T1000 (cell line): ENCODE data around the gene SCNN1A.

Experiments
- DNase-seq: peaks from one replicate; lab custom pipeline; 2025; ENCODE audit warnings: mixed read lengths; lab: John Stamatoyannopoulos, UW

SCNN1A gene

DNA sequence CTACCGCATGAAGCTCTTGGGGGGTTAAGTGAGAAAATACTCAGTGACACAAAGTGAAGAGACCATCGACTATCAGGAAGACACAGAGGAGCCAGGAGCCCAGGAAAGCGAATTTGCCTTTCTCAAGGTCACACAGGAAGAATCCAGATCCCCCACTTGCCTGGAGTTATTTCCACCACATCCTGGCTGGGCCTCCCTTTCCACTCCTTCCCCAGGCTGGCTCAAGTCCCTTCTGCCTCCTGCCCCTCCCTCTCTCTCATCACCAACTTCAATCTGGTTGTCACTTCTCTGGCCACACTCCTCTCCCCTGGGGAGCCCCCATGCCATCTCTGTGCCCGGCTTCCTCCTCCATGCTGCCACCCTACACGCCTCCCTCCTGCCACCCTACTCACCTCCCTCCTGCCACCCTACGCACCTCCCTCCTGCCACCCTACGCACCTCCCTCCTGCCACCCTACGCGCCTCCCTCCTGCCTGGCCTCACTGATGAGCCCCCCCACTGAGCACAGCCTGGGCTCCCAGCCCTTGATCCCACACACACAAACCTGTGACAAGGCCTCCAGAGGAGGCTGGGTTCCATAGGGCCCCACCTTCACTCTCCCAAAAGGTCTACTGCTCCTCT lies 6.3 kb downstream of the SCNN1A start:
- no peak for DNase-seq

DNA sequence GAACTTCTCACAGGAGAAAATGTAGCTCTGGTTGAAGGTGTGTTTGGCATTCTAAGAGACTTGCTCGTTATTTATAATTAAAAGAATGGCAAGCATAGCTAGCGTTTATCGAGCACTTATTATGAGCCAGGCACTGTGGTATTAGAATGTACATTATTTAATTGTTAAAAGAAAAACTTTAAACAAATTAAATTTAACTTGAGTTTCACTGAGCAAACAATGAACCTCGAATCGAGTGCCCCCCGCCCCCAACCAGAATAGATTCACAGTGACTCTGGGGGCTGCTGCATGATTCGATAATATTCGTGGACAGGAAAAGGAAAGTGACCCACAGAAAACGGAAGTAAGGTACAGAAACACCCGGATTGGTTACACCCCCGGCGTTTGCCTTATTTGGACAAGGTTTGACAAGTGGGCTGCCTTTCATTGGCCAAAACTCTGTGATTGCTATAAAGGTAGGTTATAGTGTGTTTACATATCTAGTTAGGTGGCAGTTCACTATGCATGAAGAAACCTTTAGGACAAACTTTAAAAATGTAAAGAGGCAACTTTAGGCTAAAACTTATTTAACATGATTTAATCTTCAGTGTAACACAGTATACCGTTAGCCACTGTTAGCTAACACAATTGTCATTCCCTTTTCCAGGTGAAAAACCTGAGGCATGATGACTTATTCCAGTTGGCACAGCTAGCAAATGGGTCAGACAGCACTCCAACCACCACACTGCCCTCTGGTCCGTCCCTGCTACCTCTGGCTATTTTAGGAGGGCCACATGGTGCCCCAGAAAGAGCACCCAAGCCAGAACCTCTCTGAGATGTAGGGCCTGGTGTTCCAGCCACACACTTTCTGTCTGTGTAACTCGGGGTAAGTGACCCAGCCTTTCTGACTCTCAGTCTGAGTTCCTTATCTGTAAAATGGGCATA lies 7.1 kb downstream of the SCNN1A start:
- DNase-seq = no peak

DNA sequence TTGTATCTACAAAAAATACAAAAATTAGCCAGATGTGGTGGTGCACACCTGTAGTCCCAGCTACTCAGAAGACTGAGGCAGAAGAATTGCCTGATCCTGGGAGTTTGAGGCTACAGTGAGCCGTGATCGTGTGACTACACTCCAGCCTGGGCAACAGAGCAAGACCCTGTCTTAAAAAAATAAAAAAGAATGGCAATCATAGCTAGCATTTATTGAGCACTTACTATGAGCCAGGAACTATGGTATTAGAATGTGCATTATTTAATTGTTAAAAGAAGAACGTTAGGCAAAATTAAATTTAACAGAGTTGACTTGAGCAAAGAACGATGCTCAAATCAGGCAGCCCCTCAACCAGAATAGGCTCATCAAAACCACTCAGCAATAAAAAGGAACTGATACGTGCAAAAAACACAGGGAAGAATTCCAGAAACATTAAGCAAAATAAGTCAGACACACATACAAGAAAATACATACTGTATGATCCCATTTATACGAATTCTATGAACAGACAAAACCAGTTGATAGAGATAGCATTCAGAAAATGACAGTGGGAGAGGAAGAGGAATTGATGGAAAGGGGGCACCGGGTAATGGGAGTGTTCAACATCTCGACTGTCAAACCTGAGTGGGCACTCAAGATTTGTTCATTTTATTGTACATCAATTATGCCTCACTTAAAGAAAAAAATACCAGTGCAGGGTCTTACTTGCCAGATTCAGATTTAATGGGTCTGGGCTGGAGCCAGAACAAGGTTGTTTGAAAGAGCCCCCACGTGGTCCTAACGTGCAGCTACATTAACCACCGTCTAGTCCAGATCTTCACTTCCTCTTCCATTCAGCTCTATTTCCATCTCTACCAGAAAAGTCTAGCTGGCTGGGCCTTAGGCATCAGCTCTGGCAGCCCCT lies 8.0 kb downstream of the SCNN1A start:
- DNase-seq = no peak

DNA sequence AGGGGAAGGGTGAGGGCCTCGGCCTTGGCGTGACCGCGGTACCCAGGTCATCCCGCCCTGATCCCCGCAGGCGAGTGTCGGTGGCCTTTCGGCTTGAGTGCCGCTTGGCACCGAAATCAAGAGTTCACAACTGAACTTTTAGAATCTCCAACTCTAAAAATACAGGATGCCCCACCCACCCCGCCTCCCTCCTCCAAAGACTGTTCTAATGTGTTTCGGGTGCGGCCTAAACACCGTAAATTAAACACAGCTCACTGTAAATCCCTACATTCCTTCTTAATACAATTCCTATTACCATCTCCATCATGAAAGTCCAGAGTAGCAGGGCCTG lies 11.4 kb downstream of the SCNN1A start:
- no peak for DNase-seq

DNA sequence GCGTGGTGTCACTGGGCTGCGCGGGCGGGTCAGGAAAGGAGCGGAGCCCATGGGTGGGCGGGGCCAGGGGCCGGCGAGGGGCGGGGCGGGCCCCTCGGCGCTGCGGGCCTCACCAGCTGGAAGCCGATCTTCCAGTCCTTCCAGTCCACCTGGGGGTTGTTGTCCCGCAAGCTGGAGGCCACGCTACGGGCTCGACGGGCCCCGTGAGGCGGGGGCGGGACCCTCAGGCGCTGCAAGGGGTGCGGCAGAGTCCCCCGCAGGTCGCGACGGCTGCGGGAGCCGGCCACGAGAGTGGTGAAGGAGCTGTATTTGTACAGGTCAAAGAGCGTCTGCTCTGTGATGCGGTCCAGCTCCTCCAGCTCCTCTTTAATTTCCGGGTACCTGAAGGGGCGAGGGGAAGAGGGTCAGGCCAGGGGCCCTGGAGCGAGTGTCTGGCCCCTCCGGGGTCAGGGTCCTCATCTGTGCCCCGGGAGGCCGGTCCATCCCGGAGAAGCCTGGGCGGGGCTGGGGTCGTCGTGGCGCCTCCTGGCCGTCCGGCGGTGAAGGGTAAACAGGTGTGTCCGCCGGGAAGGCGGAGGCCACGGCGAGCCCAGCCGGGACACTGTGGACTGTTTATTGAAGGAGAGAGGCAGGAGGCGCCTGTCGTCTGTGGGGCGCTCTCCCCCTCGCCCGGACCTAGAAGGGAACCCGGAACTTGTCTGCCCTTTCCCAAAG lies 11.9 kb downstream of the SCNN1A start:
- peak; percentile 33 for DNase-seq

DNA sequence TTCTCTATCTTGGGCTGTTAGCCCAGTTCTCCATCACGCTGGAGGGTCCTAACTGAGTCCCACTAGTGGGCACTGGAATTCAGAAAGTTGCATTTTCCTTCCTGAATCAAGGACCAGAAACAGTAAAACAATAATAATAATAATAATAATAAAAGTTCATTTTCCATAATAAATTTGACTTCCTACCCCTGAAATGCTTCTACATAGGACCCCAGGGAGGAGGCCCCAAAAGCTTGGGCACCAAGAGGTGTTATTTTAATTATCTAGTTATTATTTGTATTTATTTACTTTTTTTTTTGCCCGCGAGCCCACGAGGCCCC lies 12.4 kb downstream of the SCNN1A start:
- DNase-seq = no peak

DNA sequence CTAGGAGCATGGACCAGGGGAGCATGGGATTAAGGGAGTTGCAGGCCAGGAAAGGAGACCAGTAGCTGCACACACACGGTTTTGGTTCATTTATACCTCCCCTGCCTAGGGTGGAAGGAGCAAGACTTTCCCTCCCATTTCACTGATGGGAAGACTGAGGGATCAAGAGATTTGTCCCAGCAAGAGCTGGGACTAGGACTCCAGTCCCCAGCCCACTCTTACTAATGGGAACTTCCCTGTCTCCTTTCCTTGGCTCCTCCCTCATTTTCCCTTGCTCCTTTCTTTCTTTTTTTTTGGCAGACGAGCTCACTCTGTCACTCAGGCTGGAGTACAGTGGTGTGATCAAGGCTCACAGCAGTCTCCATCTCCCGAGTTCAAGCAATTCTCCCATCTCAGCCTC lies 13.0 kb downstream of the SCNN1A start:
- no peak for DNase-seq

DNA sequence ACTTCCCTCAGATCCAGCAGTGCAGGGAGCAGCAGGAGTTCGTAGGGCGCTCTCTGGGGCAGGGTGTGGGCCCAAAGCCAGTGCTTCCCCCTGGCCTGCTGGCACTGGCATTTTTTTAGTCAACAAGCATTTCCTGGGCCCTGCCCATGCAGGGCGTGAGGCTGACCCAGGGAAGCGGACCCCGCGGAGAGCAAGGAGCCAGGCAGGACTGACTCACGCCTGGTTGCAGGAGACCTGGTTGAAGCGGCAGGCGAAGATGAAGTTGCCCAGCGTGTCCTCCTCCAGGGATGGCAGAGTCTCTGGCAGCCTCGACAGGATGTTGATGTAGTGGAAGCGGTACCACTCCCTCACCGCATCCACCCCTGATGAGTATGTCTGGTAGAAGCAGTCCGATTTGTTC lies 13.5 kb downstream of the SCNN1A start:
- no peak for DNase-seq

DNA sequence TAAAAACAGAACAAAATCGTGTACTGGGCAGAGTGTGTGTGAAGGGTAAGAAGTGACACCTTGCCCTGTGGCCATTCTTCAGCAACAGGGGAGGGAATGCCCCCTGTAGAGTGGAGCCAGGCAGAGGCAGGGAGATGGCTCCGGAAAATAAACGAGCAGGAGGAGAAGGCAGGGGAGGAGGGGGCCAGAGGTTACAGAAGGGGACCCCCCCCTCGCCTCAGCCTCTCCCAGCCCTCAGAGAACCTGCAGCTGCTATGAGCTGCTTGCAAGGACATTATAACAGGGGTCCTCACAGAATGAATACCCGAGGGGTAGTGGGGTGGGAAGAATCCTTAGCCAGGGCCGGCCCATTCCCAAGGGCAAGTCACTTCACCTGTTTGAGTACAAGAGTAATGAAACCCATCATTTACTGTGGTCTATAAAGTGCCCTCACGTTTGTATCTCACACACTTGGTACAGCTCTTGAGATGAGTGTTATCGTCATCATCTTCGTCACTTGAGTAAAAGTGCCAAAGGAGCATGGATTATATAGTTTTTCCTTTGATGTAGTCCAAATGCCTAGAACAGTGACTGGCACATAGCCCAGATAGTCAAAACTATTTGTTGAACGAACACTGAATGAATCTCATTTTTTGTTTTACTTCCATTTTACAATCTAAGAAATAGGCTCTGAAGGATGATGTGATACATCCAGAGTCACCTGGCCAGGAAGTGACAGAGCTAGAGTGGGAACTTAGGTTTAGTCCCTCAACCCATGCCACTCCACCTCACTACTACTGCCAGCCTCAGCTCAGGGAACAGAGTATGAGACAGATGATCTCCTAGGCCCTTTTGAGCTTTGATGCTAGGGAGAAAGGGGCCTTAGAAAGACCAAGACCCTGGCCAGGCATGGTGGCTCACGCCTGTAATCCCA lies 14.5 kb downstream of the SCNN1A start:
- no peak for DNase-seq

DNA sequence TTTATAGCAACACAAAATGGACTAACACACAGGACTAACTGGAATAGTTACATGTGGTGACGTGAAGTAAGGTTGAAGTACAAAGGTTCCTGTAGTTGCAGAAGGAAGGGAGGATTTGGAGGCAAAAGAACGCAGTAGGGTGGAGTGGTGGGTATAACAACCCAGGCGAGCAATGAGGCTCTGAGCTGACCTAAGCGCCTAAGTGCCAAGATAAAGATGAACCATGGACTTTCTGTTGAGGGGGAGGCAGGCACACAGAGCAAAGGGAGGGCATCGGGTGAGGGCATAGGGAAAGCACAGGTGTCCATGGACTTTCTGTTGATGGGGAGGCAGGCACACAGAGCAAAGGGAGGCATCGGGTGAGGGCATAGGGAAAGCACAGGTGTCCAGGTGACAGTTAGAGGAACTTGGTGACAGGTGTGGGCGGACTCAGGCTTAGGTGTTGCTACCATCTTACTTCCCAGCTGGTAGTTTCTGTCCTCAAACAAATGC lies 15.2 kb downstream of the SCNN1A start:
- no peak for DNase-seq

DNA sequence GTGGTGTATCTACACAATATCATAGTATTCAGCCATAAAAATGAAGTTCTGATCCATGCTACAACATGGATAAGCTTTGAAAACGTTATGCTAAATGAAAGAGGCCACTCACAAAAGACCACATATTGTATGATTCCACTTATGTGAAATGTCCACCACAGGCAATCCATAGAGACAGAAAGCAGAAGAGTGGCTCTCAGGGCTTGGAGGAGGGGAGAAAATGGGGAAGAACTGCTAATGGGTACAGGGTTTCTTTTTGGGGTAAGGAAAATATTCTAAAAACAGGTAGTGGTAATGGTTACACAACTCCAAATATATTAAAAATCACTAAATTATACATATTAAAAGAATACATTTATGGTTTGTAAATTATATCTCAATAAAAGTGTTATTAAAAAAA lies 16.5 kb downstream of the SCNN1A start:
- no peak for DNase-seq

DNA sequence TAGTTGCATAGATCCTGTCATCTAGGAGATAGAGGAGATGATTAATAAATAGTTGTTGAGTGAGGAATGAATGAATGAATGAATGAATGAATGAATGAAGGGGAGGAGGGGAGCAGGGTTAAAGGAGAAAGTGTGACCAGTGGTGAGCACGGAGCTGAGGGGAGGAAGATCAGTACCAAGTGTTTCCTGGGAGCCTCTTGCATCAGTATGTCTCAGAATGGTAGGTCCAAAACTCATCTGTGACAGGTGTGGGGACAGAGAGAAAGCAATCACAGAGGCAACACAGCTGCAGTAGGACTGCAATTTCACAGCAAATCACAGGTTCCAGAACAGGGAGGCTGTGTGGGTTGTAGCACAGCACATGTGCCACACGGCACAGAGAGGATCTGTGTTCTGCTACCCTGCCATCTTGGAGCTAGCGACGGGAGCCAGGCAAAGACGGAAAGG lies 19.0 kb downstream of the SCNN1A start:
- DNase-seq = no peak

DNA sequence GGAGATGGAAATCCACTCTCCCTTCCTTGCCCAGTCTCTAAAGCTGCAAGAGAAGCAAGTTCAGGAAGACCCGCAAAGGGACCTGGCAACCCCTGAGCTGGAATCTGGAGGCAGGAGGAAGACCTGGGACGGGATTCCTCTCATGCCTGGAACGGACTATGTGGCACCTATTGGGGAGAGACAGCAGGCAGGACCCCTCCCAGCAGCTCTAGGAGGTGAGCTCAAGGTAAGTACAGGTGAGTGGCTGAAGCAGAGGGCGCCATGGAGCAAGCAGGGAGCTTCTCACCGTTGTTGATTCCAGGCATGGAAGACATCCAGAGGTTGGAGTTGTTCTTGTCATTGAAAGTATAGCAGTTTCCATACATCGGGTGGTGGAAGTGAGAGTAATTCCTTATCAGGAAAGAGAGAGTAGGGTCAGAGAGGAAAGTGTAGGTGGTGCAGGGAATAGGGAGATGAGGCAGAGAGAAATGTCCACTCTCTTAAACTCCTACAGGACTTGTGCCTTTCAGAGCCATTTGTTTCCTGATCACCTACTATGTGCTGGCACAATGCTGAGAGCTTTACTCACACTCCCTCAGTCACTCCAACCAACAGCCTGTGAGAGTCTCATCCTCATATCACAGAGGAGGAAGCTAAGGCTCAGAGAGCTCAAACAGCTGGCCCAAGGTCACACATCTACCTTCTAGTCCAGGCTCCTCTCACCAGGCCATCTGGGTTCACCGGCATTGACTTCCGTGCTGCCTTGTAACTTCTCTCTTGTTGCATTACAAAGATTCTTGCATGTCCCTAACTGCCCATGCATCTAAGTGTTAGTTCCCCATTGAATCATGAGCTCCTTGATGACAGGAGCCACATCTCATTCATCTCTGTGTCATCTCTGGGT lies 19.6 kb downstream of the SCNN1A start:
- no peak for DNase-seq

DNA sequence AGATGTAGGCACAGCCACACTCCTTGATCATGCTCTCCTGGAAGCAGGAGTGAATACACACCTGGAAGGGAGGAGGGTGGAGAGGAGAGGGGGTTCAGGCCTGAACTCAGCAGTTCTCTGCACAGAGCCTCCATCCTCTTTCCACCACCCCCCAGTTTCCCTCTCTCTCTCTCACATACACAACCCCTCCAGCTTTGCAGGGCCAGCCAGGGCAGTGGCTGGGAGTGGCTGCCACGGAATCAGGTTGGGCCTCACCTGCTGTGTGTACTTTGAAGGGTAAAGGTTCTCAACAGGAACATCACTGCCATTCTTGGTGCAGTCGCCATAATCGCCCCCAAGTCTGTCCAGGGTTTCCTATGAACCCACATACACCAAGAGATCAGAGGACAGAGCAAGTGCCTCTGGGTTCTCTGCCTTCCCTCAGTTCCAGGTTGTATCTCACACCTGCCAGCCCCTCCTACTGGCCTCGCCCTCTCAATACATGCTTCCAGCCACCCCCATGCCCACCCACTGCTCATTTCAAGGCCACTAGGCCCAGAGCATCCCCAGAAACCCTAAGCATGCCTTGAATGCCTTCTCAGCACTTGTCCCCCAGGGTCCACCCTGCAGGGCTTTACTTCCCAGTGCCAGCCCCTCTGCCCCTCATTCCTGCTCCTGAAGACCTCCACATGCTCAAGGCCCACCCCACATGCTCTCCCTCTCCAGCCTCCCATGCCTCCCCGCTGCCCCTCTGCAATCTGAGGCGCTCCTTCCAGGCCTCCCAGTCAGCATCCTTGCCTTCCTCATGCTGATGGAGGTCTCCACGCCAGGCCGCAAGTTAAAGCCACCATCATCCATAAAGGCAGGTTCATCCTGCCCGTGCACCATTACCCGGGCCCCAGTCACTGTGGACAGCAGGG lies 20.6 kb downstream of the SCNN1A start:
- DNase-seq = no peak

DNA sequence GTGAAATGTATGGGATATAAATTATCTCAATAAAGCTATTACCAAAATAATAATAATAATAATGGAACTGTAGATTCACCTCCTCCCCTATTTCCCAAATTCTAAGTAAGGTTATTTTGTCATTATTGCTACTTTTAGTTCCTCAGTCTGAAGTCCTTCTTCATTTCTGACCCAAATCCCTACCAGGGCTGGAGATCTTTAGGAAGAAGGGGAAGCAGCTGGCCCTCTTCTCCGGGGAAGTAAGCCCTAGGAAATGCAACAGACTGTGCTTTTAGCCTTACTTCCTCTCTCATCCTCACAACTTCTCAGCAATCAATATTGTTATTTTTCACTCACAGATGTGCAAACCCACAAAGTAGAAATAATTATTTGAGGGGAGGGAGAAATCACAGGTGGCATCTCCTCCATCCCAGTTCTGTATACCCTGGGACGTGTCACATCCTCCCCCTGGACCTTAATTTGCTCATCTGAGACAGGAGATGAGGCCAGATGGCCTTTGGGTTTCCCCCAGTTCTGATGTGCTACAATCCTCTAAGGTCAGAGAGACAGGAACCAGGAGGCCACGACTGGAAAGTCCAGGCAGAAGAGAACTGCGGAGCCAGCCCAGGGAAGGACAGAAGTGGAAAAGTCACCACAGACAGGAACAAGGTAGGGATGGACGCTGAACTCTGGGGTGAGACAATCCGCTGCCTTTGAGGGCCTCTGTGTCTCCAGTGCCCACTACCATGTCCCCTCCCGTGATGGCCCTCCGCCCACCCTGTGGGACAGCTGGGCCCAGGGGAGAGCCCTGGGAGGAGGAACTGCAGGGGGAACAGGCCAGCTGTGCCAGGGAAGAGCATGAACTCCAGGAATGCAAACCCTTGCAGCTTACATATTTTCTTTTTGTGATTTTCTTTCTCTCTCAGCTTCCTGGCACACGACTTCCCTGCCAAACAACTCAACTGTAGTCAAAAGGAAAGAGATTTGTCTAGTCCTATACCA lies 22.9 kb downstream of the SCNN1A start:
- no peak for DNase-seq

DNA sequence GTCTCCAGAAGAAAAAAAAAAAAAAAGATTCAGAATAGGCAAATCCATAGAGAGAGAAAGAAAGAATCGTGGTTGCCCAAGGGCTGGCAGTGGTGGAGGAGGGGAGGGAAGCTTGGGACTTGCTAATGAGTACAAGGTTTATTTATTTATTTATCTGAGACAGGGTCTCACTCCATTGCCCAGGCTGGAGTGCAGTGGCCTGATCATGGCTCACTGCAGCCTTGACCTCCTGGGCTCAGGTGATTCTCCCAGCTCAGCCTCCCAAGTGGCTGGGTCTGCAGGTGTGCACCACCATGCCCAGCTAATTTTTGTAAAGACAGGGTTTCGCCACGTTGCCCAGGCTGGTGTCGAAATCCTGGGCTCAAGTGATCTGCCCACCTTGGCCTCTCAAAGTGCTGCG lies 23.7 kb downstream of the SCNN1A start:
- no peak for DNase-seq
